Kasumi-1 (cell line): ENCODE measurements around the gene ABCA2.
A peak's percentile ranks its signal among the peaks of the same experiment; 100 is the strongest.
"Not testable (repeated sequence)": the region's sequence is repeated elsewhere in the genome, so short reads cannot be mapped to it uniquely, and the experiment has no call there.

Experiments used
- DNase-seq, 2 experiments: peaks; one replicate each; lab custom pipeline; 2025; lab: John Stamatoyannopoulos, UW

Gene ABCA2

DNA sequence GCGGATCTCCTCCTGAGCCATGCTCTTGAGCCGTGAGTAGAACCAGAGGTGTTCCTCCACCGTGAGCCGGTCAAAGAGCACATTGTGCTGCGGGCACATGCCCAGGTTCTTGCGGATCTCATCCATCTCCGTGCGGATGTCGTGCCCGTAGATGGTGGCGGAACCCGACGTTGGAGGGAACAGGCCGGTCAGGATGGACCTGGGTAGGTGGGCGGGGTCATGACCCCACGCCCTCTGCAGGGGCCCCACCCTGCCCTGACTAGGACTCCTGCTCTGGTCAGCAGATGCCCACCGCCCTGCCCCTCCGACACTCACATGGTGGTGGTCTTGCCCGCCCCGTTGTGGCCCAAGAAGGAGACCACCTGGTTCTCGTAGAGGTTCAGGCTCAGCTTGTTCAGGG lies 12.1 kb downstream of the ABCA2 start:
- no peak for DNase-seq

GRCh38 chr9:137015540-137015930 lies 12.5 kb downstream of the ABCA2 start:
- DNase-seq, result no peak

- no peak for DNase-seq
These were observed 13.1 kb downstream of the ABCA2 start for GRCh38 chr9:137014776-137015539.

DNA sequence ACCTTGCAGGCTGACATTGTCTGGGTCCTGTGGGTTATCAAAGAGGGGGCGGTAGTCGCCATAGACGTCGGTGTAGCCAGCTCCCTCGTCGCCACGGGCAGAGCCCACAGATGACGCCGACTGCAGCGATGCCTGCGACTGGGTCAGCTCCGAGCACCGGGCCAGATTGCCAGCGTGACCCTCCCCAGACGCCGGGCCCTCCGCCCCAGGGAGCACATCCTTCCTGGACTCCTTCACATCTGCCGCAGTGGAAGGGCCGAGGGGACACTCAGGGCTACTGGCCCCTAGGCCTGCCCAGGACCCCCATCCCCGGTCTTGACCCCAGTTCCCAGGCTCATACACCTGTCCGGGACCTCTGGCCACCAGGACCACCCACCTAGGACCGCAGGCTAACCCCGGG lies 13.9 kb downstream of the ABCA2 start:
- DNase-seq, result no peak

DNA sequence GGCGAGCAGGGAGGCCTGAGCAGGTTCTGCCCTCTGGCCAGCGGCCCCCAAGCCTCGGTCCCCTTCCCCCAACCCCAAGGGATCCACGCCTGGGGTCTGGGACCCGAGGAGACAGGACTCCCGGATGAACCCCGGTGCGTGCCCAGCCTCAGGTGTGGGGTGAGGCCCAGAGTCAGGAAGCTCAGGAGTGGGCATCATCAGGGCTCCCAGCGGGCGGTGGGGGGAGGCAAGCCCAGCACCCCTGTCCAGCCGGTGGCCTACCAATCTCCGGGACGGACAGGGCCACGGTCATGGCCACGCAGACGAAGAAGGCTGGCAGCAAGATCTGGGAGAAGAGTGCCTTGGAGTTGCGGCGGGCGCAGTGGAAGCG lies 14.5 kb downstream of the ABCA2 start:
- no peak for DNase-seq

- DNase-seq, result no peak
These were observed 15.1 kb downstream of the ABCA2 start for GRCh38 chr9:137012694-137013570.

GRCh38 chr9:137011907-137012675 lies 15.9 kb downstream of the ABCA2 start:
- DNase-seq, result no peak

- no peak for DNase-seq
These were observed 16.9 kb downstream of the ABCA2 start for GRCh38 chr9:137011156-137011555.

GRCh38 chr9:137009938-137010732 lies 17.9 kb downstream of the ABCA2 start:
- no peak for DNase-seq

DNA sequence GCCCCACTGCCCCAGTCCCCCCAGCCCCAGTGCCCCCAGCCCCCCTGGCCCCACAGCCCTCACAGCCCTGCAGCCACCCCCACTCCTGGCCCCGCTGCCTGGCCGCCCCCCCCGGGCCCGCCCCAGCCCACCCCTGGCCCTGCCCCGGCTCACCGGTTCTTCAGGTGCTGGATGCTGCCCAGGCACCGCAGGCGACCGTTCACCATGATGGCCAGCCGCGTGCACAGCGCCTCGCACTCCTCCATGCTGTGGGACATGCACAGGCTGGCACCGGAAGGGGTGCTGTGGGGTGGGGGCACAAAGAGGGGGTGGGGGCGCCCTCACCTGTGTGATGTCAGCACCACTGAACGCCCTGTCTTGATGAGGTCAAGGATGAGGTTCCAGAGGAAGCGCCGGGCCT lies 18.8 kb downstream of the ABCA2 start:
- no peak for DNase-seq

DNA sequence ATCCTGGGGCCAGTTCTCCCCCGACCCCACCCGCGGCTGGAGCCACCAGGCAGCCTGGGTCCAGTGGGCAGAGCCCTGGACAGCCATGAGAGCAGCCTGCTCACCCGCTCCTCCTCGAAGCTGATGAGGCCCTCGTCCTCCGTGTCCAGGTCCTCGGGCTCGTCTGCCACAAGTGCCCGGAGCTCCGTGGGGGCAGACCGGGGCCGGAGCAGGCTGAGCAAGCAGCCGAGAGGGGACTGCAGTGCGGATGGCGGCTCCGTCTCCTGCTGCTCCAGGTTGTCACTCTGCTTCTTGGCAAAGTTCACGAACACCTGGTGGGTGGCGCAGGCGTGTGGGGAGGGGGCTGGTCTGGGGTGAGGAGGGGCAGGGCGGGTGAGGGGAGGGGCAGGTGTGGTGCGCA lies 19.7 kb downstream of the ABCA2 start:
- DNase-seq, result no peak

GRCh38 chr9:137007816-137008270 lies 20.2 kb downstream of the ABCA2 start:
- DNase-seq, result no peak

DNA sequence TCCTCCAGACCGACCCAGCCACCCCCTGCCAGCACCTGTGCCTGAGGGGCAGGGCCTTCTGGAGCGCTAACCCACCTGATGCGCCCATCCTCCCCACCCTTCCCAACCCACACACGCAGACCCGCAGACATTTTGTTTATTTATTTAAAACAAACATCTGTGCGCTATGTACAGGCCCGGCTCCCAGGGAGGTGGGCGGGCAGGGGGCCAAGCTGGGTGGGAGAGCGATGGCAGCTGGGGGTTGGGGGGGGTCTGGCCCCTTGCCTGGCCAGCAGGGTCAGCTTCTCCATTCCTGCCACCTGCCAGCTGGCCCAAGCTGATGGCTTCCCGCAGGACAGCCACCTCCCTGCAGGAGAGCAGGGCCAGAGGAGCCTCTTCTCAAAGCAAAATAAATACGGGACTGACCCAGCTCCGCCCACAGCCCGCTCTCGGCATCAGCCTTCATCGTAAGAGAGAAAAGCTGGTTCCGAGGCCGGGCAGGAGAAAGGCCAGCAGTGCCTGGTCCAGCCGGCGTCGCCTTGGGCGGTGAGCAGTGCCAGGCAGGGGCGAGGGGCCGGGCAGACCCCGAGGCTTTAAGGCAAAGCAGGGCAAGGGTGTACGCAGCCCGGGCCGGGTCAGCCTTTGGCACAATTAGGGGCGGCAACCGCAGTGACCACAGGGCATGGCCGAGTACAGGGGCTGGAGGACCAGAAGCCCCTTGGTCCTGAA lies 20.8 kb downstream of the ABCA2 start:
- DNase-seq, result no peak

- DNase-seq, result no peak
These were observed 21.7 kb downstream of the ABCA2 start for GRCh38 chr9:137006116-137007003.

DNA sequence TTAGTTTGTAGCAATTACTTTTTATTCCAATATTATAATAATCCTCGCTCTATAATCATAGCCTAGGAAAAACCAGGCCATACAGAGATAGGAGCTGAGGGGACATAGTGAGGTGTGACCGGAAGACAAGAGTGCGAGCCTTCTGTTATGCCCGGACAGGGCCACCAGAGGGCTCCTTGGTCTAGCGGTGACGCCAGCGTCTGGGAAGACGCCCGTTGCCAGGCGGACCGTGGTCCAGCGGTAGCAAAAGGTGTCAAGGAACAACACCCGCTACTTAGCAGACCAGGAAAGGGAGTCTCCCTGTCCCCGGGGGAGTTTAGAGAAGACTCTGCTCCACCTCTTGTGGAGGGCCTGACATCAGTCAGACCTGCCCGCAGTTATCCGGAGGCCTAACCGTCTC lies 23.8 kb downstream of the ABCA2 start:
- DNase-seq, result not testable (repeated sequence)

- no peak for DNase-seq
These were observed 25.4 kb downstream of the ABCA2 start for GRCh38 chr9:137002646-137003041.

- DNase-seq, result no peak
These were observed 26.0 kb downstream of the ABCA2 start for GRCh38 chr9:137001857-137002645.

GRCh38 chr9:137000177-137000930 lies 27.7 kb downstream of the ABCA2 start:
- DNase-seq, result peak; percentile 51 to 57
